ENCODE measurements around the gene NUP37.
A peak's percentile ranks its signal among the peaks of the same experiment; 100 is the strongest.

The NUP37 gene

DNA sequence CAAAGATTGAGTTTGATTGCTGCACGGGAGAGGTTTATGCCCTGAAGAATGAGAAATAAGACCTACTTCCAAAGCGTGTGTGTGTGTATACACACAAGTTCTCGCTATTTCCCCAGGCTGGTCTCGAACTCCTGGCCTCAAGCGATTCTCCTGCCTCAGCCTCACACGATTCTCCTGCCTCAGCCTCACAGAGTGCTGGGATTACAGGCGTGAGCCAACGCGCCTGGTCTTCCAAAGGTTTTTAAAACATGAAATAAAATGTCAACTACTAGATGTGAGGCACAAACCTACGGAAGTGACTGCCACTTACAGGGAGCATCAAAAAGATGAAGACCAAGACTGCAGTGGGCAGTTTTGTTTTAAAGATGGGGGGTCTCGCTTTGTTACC, 57.5 kb downstream of the NUP37 start:
- no peak overlapping the region for H3K27ac ChIP-seq
- peak overlapping the region; percentile 83 for H3K4me3 ChIP-seq
- no peak overlapping the region for H3K9ac ChIP-seq (ENCODE audit: insufficient read length)

DNA sequence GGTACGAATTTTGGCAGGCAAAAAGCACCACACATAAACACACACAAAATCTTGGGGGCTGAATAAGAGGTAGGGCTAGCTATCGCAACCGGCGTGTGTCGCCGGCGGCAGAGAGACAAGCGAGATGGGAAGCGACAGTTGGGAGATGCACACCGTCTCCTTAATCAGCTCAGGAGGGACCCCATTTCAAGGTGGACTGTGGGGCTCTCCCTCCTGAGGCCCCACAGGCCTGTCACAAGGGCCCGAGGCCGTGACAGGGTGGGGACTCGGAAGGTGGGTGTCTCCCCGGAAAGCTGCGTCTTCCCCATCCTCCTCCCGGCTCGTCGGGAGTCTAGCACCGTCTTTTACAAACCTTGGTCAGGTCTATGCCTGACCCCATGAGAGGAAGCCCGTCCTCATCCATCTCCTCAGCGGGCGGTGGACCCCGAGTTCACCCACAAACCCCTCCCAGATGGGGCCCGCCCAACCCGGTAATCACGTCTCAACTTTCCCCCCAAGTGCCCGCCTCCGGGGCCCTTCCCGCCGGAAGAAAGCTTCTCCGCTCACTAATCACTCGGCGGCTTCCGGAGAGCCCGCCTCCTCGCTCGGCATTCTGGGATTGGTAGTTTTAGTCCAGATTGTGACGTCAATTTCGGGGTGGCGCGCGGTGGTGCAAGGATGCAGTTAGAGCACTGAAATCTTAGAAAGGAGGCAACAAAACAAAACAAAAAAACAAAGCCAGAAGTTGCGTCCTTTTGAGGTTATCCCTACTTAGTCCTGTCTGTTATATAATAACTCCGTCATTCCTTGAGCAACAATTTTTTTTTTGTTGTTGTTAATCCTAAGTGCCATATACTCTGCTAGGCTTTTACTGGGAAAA, 58.1 kb downstream of the NUP37 start, which contains the start of gene WASHC3:
Gene WASHC3 (minus strand): TSS at position 432 of the 859 bp plus-strand sequence. CDS start 29 bp downstream, at position 403.
- Histone ChIP-seq H3K36me3 (ENCODE audit: insufficient read depth, low read length) (no peaks in the 10 kb centered on the region), H3K9me3 (ENCODE audit: low read depth, low read length) (no peaks in the 10 kb centered on the region), H3K4me3 (peak within 1 kb of the TSS; percentile 83), H3K27ac (no peak within 1 kb of the TSS), H3K9ac (ENCODE audit: insufficient read length) (peak within 1 kb of the TSS; percentile 78)
- TF ChIP-seq POLR2AphosphoS5 (IDR thresholded peaks at IDR 0.05; ENCODE audit: borderline replicate concordance, low read depth, low read length) (peak; percentile 76), FOXP2 (optimal IDR thresholded peaks at IDR 0.05; ENCODE audit: control extremely low read depth, extremely low read length, insufficient read depth) (peak; percentile 53), EZH2 (IDR thresholded peaks at IDR 0.05) (no peak)
- DNase-seq (ENCODE audit: low read depth, low spot score): peak; percentile 68

More for the DNA sequence above, 57.5 kb downstream of the NUP37 start:
- no peak for TF ChIP-seq FOXP2 (optimal IDR thresholded peaks at IDR 0.05; ENCODE audit: control extremely low read depth, extremely low read length, insufficient read depth)
- no peaks in the 10 kb centered on the region for H3K9me3 ChIP-seq (ENCODE audit: low read depth, low read length)
- no peaks in the 10 kb centered on the region for H3K36me3 ChIP-seq (ENCODE audit: insufficient read depth, low read length)
- DNase-seq (ENCODE audit: low read depth, low spot score): no peak

GRCh38 chr12:102061096-102061559, 58.8 kb downstream of the NUP37 start:
- H3K9me3 ChIP-seq (ENCODE audit: low read depth, low read length): no peaks in the 10 kb centered on the region
- H3K4me3 ChIP-seq: peak overlapping the region; percentile 83
- peak overlapping the region; percentile 78 for H3K9ac ChIP-seq (ENCODE audit: insufficient read length)
- no peak overlapping the region for H3K27ac ChIP-seq
- H3K36me3 ChIP-seq (ENCODE audit: insufficient read depth, low read length): no peaks in the 10 kb centered on the region
- TF ChIP-seq POLR2AphosphoS5 (IDR thresholded peaks at IDR 0.05; ENCODE audit: borderline replicate concordance, low read depth, low read length) (no peak), EZH2 (IDR thresholded peaks at IDR 0.05) (no peak)
- no peak for DNase-seq (ENCODE audit: low read depth, low spot score)

- TF ChIP-seq FOXP2 (optimal IDR thresholded peaks at IDR 0.05; ENCODE audit: control extremely low read depth, extremely low read length, insufficient read depth): no peak
- TF ChIP-seq EZH2 (IDR thresholded peaks at IDR 0.05): no peak
- no peak for TF ChIP-seq POLR2AphosphoS5 (IDR thresholded peaks at IDR 0.05; ENCODE audit: borderline replicate concordance, low read depth, low read length)
- H3K4me3 ChIP-seq: no peak overlapping the region
- H3K27ac ChIP-seq: no peak overlapping the region
- no peak overlapping the region for H3K9ac ChIP-seq (ENCODE audit: insufficient read length)
- no peaks in the 10 kb centered on the region for H3K36me3 ChIP-seq (ENCODE audit: insufficient read depth, low read length)
- no peak for DNase-seq (ENCODE audit: low read depth, low spot score)
- H3K9me3 ChIP-seq (ENCODE audit: low read depth, low read length): no peaks in the 10 kb centered on the region
These were observed 60.6 kb downstream of the NUP37 start for GRCh38 chr12:102059343-102059742.

- Histone ChIP-seq H3K9ac (ENCODE audit: insufficient read length) (no peak overlapping the region), H3K27ac (no peak overlapping the region), H3K9me3 (ENCODE audit: low read depth, low read length) (no peaks in the 10 kb centered on the region), H3K36me3 (ENCODE audit: insufficient read depth, low read length) (0 out of 2 replicates have a peak, but pooled peaks cover 2% of the 10 kb centered on the region), H3K4me3 (no peak overlapping the region)
- TF ChIP-seq FOXP2 (optimal IDR thresholded peaks at IDR 0.05; ENCODE audit: control extremely low read depth, extremely low read length, insufficient read depth): no peak
- no peak for TF ChIP-seq POLR2AphosphoS5 (IDR thresholded peaks at IDR 0.05; ENCODE audit: borderline replicate concordance, low read depth, low read length)
- TF ChIP-seq EZH2 (IDR thresholded peaks at IDR 0.05): no peak
- no peak for DNase-seq (ENCODE audit: low read depth, low spot score)
These were observed 65.6 kb downstream of the NUP37 start for GRCh38 chr12:102054345-102054744.

- Histone ChIP-seq H3K9me3 (ENCODE audit: low read depth, low read length) (no peaks in the 10 kb centered on the region), H3K9ac (ENCODE audit: insufficient read length) (no peak overlapping the region), H3K36me3 (ENCODE audit: insufficient read depth, low read length) (0 out of 2 replicates have a peak, but pooled peaks cover 2% of the 10 kb centered on the region), H3K27ac (no peak overlapping the region), H3K4me3 (no peak overlapping the region)
- TF ChIP-seq FOXP2 (optimal IDR thresholded peaks at IDR 0.05; ENCODE audit: control extremely low read depth, extremely low read length, insufficient read depth) (no peak), POLR2AphosphoS5 (IDR thresholded peaks at IDR 0.05; ENCODE audit: borderline replicate concordance, low read depth, low read length) (no peak), EZH2 (IDR thresholded peaks at IDR 0.05) (no peak)
- no peak for DNase-seq (ENCODE audit: low read depth, low spot score)
These were observed 66.9 kb downstream of the NUP37 start for GRCh38 chr12:102053062-102053349.

GRCh38 chr12:102052192-102053061, 67.5 kb downstream of the NUP37 start:
- DNase-seq (ENCODE audit: low read depth, low spot score): no peak
- no peak overlapping the region for H3K9ac ChIP-seq (ENCODE audit: insufficient read length)
- no peaks in the 10 kb centered on the region for H3K9me3 ChIP-seq (ENCODE audit: low read depth, low read length)
- 0 out of 2 replicates have a peak, but pooled peaks cover 2% of the 10 kb centered on the region for H3K36me3 ChIP-seq (ENCODE audit: insufficient read depth, low read length)
- TF ChIP-seq POLR2AphosphoS5 (IDR thresholded peaks at IDR 0.05; ENCODE audit: borderline replicate concordance, low read depth, low read length) (no peak), FOXP2 (optimal IDR thresholded peaks at IDR 0.05; ENCODE audit: control extremely low read depth, extremely low read length, insufficient read depth) (no peak)
- no peak overlapping the region for H3K27ac ChIP-seq
- H3K4me3 ChIP-seq: no peak overlapping the region

- H3K9ac ChIP-seq (ENCODE audit: insufficient read length): no peak overlapping the region
- H3K4me3 ChIP-seq: no peak overlapping the region
- H3K27ac ChIP-seq: no peak overlapping the region
- DNase-seq (ENCODE audit: low read depth, low spot score): no peak
- H3K9me3 ChIP-seq (ENCODE audit: low read depth, low read length): no peaks in the 10 kb centered on the region
- no peak for TF ChIP-seq FOXP2 (optimal IDR thresholded peaks at IDR 0.05; ENCODE audit: control extremely low read depth, extremely low read length, insufficient read depth)
- no peak for TF ChIP-seq EZH2 (IDR thresholded peaks at IDR 0.05)
- no peak for TF ChIP-seq POLR2AphosphoS5 (IDR thresholded peaks at IDR 0.05; ENCODE audit: borderline replicate concordance, low read depth, low read length)
- 0 out of 2 replicates have a peak, but pooled peaks cover 2% of the 10 kb centered on the region for H3K36me3 ChIP-seq (ENCODE audit: insufficient read depth, low read length)
These were observed 68.4 kb downstream of the NUP37 start for GRCh38 chr12:102051431-102051965.

All from SK-N-MC (cell line).